Measurements from ENCODE around the gene HDAC4. TPM values are rescaled to one million over a fixed set of nuclear protein-coding genes. Genes with fewer than 3 reads are reported as not detected.

Gene HDAC4
- total RNA-seq, 1 experiment from 2014 or later, result 47.6 TPM

DNA sequence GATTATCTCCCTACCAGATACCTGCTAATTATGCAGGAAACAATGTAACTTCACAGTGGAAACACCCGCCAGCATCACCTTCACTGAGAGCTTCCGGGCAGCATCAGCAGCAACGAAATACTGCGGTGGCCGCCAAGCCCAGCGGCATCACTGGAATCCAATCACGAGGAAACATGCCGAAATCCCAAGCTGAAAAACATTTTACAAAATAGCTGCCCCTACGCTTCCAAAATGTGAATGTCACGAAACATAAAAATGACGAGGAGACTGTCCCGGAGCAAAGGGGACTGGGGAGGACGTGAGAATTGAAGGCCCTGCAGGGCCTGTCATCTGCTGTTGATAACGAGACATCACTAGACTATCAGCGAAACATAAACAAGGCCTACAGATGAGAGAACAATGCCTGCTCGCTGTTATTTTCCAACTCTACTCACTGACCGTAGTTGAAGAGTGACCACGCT is 82.6 kb downstream of the HDAC4 start:
- POLR2A ChIA-PET, result no interaction called here
- CTCF ChIA-PET, result no interaction called here
- no peak overlapping the region for H2AFZ ChIP-seq (ENCODE audit: low read depth, low read length, poor library complexity, severe bottlenecking)
- RAD21 ChIA-PET (ENCODE audit: low non-redundant PET in 1 of 2, low total read pairs in 2 of 2, uncharacterized antibody in 2 of 2, unreplicated experiment in 2 of 2), result no interaction called here
- H3K4me3 ChIP-seq (replicated peaks in 1 of 2; ENCODE audit: low read depth in 1 of 2, low read length in 2 of 2), result no peak overlapping the region
- DNase-seq (ENCODE audit: low read depth, low spot score) (no peak), ATAC-seq (no peak)
- H3K9ac ChIP-seq (ENCODE audit: low read length), result no peak overlapping the region
- no peaks in the 10 kb centered on the region for H3K9me3 ChIP-seq (ENCODE audit: control insufficient read depth in 1 of 2, insufficient read depth in 1 of 2, low read depth in 1 of 2, low read length in 2 of 2)
- H4K20me1 ChIP-seq (ENCODE audit: insufficient read depth), result no peaks in the 10 kb centered on the region
- H3K27ac ChIP-seq (ENCODE audit: low read depth, low read length), result no peak overlapping the region
- no TSS peak for BruUV-seq (replicated peaks)
- H3K9me2 ChIP-seq (ENCODE audit: insufficient read depth), result no peaks in the 10 kb centered on the region
- peaks cover 35% of the 10 kb centered on the region; the same call in 1 of the 2 replicates for H3K79me2 ChIP-seq (ENCODE audit: insufficient read depth, low read length)
- H3K27me3 ChIP-seq (ENCODE audit: insufficient read depth, low read length), result no peaks in the 10 kb centered on the region
- intact Hi-C loops (cut with micrococcal nuclease), result no loop called here
- H3K36me3 ChIP-seq (ENCODE audit: control insufficient read depth in 1 of 2, insufficient read depth in 2 of 2, low read length in 2 of 2), result no peaks in the 10 kb centered on the region
- peaks cover 25 to 52% of the 10 kb centered on the region in 2 experiments for H3K4me1 ChIP-seq (ENCODE audit: control insufficient read depth in 1 of 2, insufficient read depth in 2 of 2, low read length in 2 of 2)
- H3K4me2 ChIP-seq (ENCODE audit: low read length), result no peak overlapping the region
- no peak for TF ChIP-seq SP1 (IDR thresholded peaks at IDR 0.05; ENCODE audit: low read depth)

- Histone ChIP-seq H3K9me2 (ENCODE audit: insufficient read depth) (no peaks in the 10 kb centered on the region), H3K36me3 (ENCODE audit: control insufficient read depth in 1 of 2, insufficient read depth in 2 of 2, low read length in 2 of 2) (no peaks in the 10 kb centered on the region), H4K20me1 (ENCODE audit: insufficient read depth) (no peaks in the 10 kb centered on the region), H3K27ac (ENCODE audit: low read depth, low read length) (no peak overlapping the region), H3K9ac (ENCODE audit: low read length) (no peak overlapping the region), H3K4me1 (ENCODE audit: control insufficient read depth in 1 of 2, insufficient read depth in 2 of 2, low read length in 2 of 2) (peaks cover 14 to 38% of the 10 kb centered on the region in 2 experiments; a peak in 3 of 4 replicates), H3K4me3 (replicated peaks in 1 of 2; ENCODE audit: low read depth in 1 of 2, low read length in 2 of 2) (no peak overlapping the region), H2AFZ (ENCODE audit: low read depth, low read length, poor library complexity, severe bottlenecking) (no peak overlapping the region), H3K9me3 (ENCODE audit: control insufficient read depth in 1 of 2, insufficient read depth in 1 of 2, low read depth in 1 of 2, low read length in 2 of 2) (no peaks in the 10 kb centered on the region), H3K27me3 (ENCODE audit: insufficient read depth, low read length) (no peaks in the 10 kb centered on the region), H3K4me2 (ENCODE audit: low read length) (no peak overlapping the region), H3K79me2 (ENCODE audit: insufficient read depth, low read length) (peaks cover 31% of the 10 kb centered on the region; the same call in 1 of the 2 replicates)
- CTCF ChIA-PET, result no interaction called here
- BruUV-seq (replicated peaks), result no TSS peak
- no peak for DNase-seq (ENCODE audit: low read depth, low spot score)
- TF ChIP-seq POLR2A (IDR thresholded peaks at IDR 0.05; ENCODE audit: borderline replicate concordance, extremely low read depth, insufficient read depth, insufficient read length) (no peak), RAD21 (IDR thresholded peaks at IDR 0.05; ENCODE audit: low read depth) (no peak), CEBPB (IDR thresholded peaks at IDR 0.05; ENCODE audit: low read depth) (no peak), REST (IDR thresholded peaks at IDR 0.05; ENCODE audit: low read depth) (no peak)
- POLR2A ChIA-PET, result no interaction called here
- ATAC-seq, result no peak
- RAD21 ChIA-PET (ENCODE audit: low non-redundant PET in 1 of 2, low total read pairs in 2 of 2, uncharacterized antibody in 2 of 2, unreplicated experiment in 2 of 2), result no interaction called here
- intact Hi-C loops (cut with micrococcal nuclease), result no loop called here
Observed at GRCh38 chr2:239316562-239317465, 84.0 kb downstream of the HDAC4 start.
